ENCODE results near the gene ADAMTSL5. TPM values are rescaled to one million over a fixed set of nuclear protein-coding genes. Genes with fewer than 3 reads are reported as not detected.

The ADAMTSL5 gene
- total and polyA plus RNA-seq, 4 donors, result 0.09 to 1.8 (median 1.1) TPM

DNA sequence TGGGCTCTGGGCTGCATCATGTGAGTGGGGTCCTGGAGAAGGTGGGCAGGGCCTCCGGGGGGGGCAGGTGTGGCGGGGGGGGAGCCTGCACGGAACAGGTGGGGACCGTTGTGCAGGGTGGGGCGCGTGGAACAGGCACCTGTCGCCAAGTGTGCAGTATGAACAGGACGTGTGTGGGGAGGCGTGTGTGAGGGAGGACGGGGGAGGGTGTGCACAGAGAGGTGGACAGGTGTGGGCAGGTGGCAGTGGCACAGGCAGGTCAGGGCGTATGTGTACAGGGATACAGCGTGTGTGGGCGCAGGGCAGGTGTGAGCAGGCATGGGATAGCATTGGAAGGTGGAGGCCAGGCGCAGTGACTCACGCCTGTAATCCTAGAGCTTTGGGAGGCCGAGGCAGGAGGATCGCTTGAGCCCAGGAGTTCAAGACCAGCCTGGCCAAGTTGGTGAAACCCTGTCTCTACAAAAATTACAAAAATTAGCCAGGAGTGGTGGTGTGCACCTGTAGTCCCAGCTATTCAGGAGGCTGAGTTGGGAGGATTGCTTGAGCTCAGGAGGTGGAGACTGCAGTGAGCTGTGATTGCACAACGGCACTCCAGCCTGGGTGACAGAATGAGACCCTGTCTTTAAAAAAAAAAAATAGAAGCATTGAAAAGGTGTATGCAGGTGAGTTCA, 14.3 kb upstream of the ADAMTSL5 start:
- Histone ChIP-seq H3K4me3 (ENCODE audit: low read depth in 1 of 3, low read length in 3 of 3) (no peak overlapping the region), H3K36me3 (ENCODE audit: control insufficient read depth in 4 of 4, insufficient read depth in 3 of 4, low read depth in 1 of 4, low read length in 3 of 4) (no peaks in the 10 kb centered on the region), H3K4me1 (ENCODE audit: control insufficient read depth in 4 of 4, insufficient read depth in 4 of 4, low read length in 3 of 4) (peaks cover 0 to 5% (median 2%) of the 10 kb centered on the region in 4 donors), H3K9me3 (ENCODE audit: control insufficient read depth in 4 of 4, low read length in 3 of 4) (no peaks in the 10 kb centered on the region), H3K9ac (ENCODE audit: low read depth in 1 of 2, low read length in 2 of 2) (no peak overlapping the region), H3K27me3 (ENCODE audit: control insufficient read depth in 4 of 4, insufficient read depth in 4 of 4, low read length in 3 of 4) (peaks cover 0 to 26% (median 7%) of the 10 kb centered on the region in 4 donors), H3K27ac (ENCODE audit: low read depth in 1 of 2, low read length in 2 of 2) (no peak overlapping the region)
- 72% methylated on average over 18 of the region's 18 CpGs for WGBS
- DNase-seq (ENCODE audit: low spot score), result no peak
- no peak for TF ChIP-seq RXRA (IDR thresholded peaks at IDR 0.05)
- TF ChIP-seq, protein P1, sequence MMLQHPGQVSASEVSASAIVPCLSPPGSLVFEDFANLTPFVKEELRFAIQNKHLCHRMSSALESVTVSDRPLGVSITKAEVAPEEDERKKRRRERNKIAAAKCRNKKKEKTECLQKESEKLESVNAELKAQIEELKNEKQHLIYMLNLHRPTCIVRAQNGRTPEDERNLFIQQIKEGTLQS (IDR thresholded peaks at IDR 0.05), result no peak
- TF ChIP-seq YY1 (IDR thresholded peaks at IDR 0.05), result no peak
- no peak for TF ChIP-seq HNF4A (conservative IDR thresholded peaks at IDR 0.05)
- TF ChIP-seq, protein P2, sequence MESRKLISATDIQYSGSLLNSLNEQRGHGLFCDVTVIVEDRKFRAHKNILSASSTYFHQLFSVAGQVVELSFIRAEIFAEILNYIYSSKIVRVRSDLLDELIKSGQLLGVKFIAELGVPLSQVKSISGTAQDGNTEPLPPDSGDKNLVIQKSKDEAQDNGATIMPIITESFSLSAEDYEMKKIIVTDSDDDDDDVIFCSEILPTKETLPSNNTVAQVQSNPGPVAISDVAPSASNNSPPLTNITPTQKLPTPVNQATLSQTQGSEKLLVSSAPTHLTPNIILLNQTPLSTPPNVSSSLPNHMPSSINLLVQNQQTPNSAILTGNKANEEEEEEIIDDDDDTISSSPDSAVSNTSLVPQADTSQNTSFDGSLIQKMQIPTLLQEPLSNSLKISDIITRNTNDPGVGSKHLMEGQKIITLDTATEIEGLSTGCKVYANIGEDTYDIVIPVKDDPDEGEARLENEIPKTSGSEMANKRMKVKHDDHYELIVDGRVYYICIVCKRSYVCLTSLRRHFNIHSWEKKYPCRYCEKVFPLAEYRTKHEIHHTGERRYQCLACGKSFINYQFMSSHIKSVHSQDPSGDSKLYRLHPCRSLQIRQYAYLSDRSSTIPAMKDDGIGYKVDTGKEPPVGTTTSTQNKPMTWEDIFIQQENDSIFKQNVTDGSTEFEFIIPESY (IDR thresholded peaks at IDR 0.05), result no peak
- no peak for TF ChIP-seq TAF1 (conservative IDR thresholded peaks at IDR 0.05)
- TF ChIP-seq, protein P3, sequence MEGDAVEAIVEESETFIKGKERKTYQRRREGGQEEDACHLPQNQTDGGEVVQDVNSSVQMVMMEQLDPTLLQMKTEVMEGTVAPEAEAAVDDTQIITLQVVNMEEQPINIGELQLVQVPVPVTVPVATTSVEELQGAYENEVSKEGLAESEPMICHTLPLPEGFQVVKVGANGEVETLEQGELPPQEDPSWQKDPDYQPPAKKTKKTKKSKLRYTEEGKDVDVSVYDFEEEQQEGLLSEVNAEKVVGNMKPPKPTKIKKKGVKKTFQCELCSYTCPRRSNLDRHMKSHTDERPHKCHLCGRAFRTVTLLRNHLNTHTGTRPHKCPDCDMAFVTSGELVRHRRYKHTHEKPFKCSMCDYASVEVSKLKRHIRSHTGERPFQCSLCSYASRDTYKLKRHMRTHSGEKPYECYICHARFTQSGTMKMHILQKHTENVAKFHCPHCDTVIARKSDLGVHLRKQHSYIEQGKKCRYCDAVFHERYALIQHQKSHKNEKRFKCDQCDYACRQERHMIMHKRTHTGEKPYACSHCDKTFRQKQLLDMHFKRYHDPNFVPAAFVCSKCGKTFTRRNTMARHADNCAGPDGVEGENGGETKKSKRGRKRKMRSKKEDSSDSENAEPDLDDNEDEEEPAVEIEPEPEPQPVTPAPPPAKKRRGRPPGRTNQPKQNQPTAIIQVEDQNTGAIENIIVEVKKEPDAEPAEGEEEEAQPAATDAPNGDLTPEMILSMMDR (IDR thresholded peaks at IDR 0.05; ENCODE audit: low read depth, low read length, missing input control), result no peak
- TF ChIP-seq, protein P4, sequence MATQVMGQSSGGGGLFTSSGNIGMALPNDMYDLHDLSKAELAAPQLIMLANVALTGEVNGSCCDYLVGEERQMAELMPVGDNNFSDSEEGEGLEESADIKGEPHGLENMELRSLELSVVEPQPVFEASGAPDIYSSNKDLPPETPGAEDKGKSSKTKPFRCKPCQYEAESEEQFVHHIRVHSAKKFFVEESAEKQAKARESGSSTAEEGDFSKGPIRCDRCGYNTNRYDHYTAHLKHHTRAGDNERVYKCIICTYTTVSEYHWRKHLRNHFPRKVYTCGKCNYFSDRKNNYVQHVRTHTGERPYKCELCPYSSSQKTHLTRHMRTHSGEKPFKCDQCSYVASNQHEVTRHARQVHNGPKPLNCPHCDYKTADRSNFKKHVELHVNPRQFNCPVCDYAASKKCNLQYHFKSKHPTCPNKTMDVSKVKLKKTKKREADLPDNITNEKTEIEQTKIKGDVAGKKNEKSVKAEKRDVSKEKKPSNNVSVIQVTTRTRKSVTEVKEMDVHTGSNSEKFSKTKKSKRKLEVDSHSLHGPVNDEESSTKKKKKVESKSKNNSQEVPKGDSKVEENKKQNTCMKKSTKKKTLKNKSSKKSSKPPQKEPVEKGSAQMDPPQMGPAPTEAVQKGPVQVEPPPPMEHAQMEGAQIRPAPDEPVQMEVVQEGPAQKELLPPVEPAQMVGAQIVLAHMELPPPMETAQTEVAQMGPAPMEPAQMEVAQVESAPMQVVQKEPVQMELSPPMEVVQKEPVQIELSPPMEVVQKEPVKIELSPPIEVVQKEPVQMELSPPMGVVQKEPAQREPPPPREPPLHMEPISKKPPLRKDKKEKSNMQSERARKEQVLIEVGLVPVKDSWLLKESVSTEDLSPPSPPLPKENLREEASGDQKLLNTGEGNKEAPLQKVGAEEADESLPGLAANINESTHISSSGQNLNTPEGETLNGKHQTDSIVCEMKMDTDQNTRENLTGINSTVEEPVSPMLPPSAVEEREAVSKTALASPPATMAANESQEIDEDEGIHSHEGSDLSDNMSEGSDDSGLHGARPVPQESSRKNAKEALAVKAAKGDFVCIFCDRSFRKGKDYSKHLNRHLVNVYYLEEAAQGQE (IDR thresholded peaks at IDR 0.05), result no peak
- no peak for TF ChIP-seq RAD21 (IDR thresholded peaks at IDR 0.05)
- no peak for TF ChIP-seq EGR1 (IDR thresholded peaks at IDR 0.05; ENCODE audit: low read depth in 2 of 2)
- no peak for TF ChIP-seq GABPA (IDR thresholded peaks at IDR 0.05 in 1 of 2, conservative IDR thresholded peaks at IDR 0.05 in 1 of 2)

DNA sequence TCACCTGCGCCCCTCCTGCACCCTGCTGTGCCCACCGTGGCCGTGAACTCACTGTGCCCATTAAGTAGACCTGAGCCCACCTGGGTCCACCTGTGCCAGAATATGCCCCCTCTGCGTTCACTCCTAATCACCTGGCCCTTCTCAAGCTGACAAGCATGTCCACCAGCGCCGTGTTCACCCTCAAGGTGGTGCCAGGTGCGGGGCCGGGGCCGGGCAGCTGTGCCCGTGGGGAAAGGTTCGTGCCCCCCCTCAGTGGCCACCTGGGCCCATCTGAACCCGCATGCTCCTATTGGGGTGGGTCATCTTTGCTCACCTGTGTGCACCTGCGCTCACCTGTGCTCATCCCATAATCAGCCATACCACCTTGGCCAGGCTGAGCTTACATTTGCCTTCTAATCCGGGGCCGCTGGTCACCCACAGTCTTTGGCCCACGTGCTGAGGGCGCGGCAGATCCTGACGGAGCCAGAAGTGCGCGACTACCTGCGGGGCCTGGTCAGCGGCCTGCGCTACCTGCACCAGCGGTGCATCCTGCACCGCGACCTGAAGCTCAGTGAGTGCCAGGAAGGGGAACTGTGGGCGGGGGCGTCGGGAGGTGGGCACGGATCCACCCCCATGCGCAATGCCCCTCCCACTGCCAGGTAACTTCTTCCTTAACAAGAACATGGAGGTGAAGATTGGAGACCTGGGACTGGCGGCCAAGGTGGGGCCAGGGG, 13.4 kb upstream of the ADAMTSL5 start:
- Histone ChIP-seq H3K27ac (ENCODE audit: low read depth in 1 of 2, low read length in 2 of 2) (no peak overlapping the region), H3K4me3 (ENCODE audit: low read depth in 1 of 3, low read length in 3 of 3) (no peak overlapping the region), H3K36me3 (ENCODE audit: control insufficient read depth in 4 of 4, insufficient read depth in 3 of 4, low read depth in 1 of 4, low read length in 3 of 4) (no peaks in the 10 kb centered on the region), H3K9ac (ENCODE audit: low read depth in 1 of 2, low read length in 2 of 2) (no peak overlapping the region), H3K9me3 (ENCODE audit: control insufficient read depth in 4 of 4, low read length in 3 of 4) (no peaks in the 10 kb centered on the region), H3K4me1 (ENCODE audit: control insufficient read depth in 4 of 4, insufficient read depth in 4 of 4, low read length in 3 of 4) (peaks cover 0 to 5% (median 2%) of the 10 kb centered on the region in 4 donors), H3K27me3 (ENCODE audit: control insufficient read depth in 4 of 4, insufficient read depth in 4 of 4, low read length in 3 of 4) (peaks cover 0 to 26% (median 7%) of the 10 kb centered on the region in 4 donors)
- 79% methylated on average over 33 of the region's 33 CpGs for WGBS
- TF ChIP-seq JUND (IDR thresholded peaks at IDR 0.05), result no peak
- DNase-seq (ENCODE audit: low spot score), result no peak

Data from liver (tissue), 9 donors.